Stromal cell of bone marrow (primary cell): ENCODE results near the gene SNAPC2.
"Not testable (repeated sequence)": the region's sequence is repeated elsewhere in the genome, so short reads cannot be mapped to it uniquely, and the experiment has no call there.

Source experiments
- DNase-seq: peaks from one replicate; pipeline ENCODE4 v3.0.0-alpha.2; 2012; ENCODE audit warnings: low read depth

SNAPC2 gene

DNA sequence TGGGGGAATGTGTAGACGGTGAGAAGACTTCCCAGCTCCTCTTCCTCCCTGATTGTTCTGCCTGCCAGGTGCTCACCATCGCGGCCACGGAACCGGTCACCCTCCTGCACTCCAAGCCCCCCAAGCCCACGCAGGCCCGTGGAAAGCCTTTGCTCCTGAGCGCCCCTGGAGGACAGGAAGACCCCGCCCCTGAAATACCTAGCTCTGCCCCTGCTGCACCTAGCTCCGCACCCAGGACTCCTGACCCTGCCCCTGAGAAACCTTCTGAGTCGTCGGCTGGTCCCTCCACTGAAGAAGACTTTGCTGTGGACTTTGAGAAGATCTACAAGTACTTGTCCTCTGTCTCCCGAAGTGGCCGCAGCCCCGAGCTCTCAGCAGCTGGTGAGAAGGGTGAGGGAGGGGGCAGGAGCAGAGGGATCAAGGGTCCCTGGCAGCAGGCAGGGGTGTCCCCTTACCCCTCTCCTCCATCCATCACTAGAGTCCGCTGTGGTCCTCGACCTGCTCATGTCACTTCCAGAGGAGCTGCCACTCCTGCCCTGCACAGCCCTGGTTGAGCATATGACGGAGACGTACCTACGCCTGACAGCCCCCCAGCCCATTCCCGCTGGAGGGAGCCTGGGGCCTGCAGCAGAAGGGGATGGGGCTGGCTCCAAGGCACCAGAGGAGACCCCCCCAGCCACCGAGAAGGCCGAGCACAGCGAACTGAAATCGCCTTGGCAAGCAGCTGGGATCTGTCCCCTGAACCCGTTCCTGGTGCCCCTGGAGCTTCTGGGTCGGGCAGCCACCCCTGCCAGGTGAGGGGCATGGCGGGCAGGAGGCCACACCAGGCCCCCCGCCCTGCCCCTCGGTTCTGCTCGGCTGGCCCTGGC is 2.1 kb downstream of the SNAPC2 start:
- no peak for DNase-seq

DNA sequence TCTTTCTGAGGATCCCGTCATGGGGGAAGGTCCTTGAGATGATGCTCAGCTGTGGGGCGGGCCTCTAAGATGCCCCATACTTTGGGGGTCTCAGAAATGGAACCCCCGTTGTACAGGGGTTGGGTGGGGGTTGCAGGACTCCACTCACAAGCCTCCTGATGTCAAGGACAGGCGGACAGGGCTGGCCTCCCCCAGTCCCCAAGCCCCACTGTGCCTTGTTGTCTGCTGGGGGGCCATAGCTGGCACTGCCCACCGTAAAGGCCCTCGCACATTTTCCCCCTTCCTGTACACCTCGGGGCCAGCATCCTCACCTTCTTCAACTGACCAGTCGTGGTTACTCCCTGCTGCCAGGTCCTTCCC is 2.7 kb downstream of the SNAPC2 start:
- DNase-seq: no peak

DNA sequence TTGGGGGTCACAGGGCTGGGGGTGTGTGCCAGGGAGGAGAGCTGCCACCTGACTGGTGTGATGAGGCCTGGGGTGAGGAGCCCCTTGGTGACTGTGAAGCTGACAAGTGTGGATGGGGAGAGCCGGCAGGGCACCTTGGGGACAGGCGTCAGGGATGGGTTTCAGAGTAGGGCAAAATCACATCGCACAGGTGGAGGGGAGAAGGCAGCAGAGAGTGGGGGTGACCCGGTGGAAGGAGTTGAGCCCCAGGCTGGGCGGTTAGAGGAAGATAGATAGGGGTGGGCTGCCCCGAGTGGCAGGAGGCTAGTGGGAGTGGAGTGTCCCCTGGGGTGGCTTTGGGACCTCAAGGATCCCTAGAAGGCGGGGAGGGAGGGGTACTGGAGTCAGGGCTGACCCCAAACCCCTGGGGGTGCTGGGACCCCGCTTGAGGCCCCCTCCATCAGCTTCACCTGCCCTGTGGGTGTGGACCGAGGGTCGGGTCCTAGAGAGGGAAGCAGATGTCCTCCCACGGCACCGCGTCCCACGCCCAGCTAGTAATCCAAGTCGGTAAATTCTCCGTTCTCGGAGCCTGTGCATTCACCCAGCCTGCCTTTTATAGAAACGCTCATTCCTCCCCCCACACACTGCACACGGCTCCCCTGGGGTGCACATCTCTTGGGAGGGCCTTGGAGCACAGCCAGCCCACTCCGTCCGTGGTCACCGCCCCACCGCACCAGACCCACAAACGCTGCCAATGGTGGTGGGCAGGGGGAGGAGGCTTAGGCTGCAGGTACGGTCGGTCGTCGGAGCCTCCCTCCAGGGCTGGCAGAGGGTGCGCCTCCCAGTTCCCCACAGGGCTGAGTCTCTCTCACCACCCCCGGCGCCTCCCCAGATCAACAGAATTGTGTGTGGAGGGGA is 3.4 kb downstream of the SNAPC2 start:
- DNase-seq: no peak

- DNase-seq: no peak
Measured at GRCh38 chr19:7924241-7924640, 4.1 kb downstream of the SNAPC2 start.

DNA sequence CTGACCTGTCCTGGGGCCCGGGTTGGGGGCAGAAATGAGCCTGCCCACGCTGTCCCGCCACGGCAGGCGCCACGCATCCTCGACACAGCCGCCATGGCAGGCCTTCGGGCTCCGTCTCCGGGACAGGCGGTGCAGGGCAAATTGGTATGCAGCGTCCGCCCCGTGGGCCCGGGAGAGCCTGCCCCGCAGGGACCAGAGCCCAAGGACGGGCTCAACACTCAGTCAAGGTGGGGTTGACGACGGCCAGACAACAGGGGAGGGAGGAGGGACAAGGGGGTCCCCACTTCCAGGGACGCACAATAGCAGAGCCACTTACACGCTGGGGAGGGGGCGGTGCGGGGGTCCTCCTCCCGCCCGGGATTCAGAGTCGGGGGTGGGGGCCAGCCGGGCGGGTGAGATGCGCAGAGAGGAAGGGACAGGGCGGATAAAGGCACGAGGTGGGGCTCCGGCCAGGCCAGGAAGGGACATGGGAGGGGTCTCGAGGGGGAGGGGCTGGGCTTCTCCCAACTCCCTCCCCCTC is 4.6 kb downstream of the SNAPC2 start:
- DNase-seq: no peak

GRCh38 chr19:7925171-7925851 is 5.2 kb downstream of the SNAPC2 start:
- DNase-seq: no peak

DNA sequence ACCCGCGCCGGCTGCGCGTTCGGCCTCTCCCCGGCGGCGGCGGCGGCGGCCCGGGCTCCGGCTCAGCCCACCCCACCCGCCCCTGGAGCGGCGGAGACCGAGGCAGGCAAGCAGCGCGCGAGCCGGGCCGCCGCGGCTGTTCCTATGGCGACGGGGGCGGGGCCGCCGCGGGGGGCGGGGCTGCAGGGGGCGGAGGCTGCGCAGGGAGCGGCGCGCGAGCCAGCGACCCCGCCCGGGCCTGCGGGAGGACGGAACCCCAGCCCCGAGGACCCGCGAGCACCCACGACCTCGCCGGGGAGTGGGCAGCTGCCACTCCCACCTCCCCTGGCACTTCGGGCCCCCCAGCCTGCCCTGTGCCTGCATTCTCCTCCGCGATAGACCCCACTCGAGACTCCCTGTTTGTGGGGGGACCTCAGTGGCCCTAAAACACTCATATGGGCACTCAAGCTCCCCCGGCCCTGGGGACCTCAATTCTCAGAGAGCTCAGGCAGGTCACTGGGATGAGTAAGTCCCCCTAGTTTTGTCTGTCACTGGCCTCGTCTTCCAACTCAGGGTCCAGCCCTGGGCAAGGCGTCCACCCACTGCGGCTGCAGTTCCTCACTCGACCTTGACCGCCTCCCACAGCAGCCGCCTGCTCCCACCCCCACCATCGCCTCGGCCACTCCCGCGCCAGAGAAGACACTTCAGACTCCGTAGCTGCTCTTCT is 6.0 kb downstream of the SNAPC2 start, which contains the start of gene CTXN1:
Gene CTXN1, minus strand, starts transcription at position 115 of the 706 bp plus-strand sequence. CDS start 597 bp downstream, outside the sequence.
- no peak for DNase-seq

DNA sequence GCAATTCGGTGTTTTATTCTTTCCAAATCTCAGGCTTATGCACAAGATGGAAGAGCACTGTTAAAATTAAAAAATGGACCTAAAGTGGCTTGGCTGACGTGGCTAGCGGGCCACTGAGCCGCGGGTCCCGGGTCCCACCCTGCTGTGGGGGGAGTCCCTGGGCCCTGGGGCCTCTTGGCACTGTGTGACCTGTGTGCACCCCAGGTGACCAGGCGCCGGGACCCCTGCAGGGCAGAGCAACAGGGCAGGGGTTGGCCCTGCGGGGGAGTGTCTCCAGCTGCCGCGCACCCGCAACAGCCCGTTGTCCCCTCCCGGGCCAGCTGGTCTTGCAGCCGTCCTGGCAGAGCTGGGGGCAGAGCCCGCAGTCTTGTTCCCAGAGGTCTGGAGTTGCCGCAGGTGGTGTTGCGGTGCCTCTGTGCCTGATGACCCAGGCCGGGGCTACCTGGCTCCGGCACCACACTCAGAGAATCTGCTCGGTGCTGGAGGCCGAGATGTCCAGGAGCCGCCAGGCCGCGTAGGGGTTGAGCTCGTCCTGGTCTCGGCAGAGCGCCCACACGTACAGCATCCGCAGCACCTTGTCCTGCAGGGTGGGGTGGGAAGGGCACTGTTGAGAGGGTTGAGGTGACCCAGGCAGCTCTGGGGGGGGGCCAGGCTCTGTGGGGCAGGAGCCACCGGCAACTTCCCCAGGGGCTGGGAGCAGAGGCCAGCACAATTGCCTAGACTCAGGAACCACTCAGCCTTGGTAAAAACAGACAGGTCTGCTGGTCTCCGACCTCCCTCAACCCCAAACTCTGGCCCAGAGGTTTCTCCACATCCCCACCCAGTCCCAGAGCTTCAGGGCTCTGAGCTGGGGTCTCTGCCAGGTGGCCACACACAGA is 6.8 kb downstream of the SNAPC2 start:
- DNase-seq: no peak

DNA sequence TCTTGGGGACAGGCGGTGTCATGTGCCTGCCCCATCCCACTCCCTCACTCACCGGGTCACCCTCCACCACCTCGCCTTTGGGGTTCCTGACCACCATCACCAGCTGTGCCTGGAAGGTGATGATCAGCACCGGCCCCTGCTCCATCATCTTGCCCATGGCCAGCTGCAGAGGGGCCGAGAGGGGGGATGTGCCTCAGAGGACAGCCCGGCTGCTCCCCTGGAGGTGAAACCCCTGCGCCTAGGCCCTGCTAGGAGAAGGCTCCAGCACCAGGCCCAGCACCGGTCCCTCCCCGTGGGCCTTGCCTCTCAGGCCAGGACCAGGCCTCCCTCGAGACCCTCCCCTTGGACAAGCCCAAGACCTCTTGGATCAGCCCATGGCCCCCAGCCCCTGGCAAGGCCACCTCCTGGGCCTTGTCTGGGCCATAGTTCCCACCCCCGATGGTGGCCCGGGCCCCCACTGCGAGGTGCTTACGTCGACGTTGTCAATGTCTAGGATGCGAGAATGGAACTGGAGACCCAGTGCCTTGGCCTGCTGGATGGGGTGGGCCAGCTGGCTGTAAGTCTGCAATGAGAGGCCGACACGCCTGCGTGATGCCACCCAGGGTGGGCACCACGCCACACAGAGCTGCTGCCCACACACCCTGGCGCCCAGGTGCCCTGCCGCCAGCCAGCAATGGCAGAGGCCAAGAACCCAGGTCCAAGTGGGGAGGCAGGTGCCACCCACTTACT is 7.6 kb downstream of the SNAPC2 start:
- no peak for DNase-seq

DNA sequence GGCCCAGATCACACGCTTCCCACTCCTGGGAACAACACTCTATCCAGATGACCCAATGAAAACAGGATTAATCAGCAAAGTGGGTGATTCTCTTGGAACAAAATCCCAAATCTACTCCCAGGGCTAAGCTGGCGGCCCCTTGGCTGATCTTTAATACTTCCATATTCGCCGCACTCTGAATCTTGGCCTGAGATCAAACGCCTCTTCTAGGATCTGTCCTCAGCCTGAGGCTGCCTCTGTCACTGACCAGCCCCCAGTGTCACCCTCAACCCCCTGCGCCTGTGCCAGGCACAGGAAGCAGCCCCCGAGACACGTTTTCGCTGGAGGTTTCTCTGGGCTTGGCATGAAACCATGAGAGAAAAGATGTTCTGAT is 8.2 kb downstream of the SNAPC2 start:
- no peak for DNase-seq

DNA sequence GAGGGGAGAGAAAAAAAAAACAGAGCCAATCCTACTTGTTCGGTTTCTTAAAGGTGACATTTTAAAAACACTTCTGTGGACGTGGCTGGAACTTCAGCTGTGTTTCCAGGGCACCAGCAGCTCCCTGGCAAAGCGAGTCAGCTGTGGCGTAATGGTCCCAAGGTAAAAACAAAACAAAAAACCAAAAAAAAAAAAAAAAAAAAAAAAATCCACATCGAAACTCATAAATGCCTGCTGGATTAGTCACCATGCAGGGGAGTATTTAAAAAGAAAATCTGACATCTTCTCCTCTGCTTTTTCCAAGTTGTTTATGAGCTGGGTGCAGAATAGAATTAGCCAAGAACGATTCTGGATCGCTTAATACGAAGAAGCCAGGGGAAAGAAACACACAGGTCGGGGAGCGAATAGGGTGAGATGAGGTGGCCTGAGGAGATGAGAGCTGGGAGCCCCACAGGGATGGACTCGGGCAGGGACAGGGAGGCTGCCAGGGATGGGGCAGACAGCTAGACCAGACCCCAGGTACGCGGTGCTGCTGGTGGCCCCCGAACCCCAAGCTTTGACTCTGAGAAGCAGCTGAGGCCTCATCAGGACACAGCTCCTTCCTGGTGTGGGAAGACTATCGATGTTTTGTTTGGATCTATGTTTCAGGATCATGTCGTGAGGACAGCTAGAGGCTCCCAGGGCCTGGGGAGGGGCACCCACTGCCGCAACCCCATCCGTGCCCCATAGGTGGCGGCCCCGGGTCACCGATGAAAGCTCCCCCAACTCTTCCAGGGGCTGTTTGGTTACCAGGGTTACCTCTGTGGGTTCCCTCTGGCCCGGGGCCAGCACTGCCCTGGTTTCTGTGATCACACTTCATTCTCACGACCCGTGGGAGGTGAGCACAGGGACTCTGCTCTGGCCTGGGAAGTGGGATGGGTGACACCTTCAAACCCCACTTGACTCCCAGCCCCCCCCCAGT is 8.9 kb downstream of the SNAPC2 start:
- peak; percentile 64 for DNase-seq

DNA sequence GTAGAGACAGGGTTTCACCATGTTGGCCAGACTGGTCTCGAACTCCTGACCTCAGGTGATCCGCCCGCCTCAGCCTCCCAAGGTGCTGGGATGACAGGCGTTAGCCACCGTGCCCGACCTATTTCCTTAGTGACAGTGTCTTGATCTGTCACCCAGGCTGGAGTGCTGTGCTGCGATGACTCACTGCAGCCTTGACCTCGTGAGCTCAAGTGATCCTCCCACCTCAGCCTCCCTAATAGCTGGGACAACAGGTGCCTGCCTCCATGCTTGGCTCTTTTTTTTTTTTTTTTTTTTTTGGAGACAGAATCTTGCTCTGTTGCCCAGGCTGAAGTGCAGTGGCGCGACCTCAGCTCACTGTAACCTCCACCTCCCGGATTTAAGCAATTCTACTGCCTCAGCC is 9.9 kb downstream of the SNAPC2 start:
- DNase-seq: not testable (repeated sequence)

DNA sequence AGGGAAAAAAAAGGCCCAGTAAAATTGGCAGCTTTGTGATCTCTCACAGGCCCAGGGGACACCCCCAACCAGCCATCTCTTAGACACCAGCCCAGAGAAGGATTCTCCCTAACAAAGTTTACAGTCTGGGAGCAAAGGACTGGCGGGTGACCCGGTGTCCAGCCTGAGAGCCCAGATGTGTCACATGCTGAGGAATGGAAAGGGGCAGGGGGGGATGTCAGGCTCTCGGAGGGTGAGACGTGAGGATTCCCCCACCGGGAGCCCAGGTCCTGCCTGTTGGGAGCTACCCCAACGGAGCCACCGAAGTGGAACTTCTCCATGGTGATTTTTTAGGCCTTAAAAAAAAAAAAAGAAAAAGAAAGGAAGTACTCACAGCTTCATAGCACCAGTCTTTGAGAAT is 10.6 kb downstream of the SNAPC2 start:
- DNase-seq: no peak

GRCh38 chr19:7931221-7932061 is 11.3 kb downstream of the SNAPC2 start:
- no peak for DNase-seq

DNA sequence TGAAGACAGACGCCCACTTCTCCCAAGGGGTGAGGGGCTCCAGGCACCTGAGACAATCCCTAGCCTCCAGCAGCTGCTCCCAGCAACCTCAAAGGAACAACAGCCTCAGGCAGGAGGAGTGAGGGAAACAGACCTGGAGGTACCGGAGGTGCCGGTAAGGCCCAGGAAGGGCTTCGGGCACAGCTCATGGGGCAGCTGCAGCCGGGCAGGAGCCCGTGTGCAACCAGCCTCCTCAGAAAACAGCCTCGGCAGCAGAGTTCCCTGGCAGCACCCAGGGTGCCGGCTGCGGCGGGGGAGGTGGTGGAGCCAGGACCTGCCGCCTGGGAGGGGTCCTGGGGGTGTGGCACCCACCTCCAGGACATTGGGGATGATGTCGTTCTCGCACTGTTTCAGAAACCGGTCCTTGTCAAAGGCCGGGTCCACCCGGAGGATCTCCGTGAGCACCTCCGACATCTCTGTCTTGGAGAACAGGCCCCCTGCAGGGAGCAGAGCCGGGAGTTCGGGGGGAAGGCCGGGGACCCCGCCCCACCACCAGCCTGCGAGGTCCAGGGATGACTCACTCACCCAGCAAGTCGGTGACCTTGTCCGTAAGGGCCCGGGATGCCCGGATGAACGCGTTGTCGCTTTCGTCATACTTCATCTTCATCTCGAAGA is 12.3 kb downstream of the SNAPC2 start:
- DNase-seq: no peak

GRCh38 chr19:7932930-7933300 is 12.8 kb downstream of the SNAPC2 start:
- no peak for DNase-seq

GRCh38 chr19:7933411-7933810 is 13.3 kb downstream of the SNAPC2 start:
- no peak for DNase-seq
